HG03139 (cell line): Measurements from ENCODE around the gene SPRN.
"Not testable (repeated sequence)": the region's sequence is repeated elsewhere in the genome, so short reads cannot be mapped to it uniquely, and the experiment has no call there.

Source experiments
- ATAC-seq: cut with Tn5 transposase; IDR thresholded peaks from one replicate; pipeline ENCODE4 v1.9.1; 2021; ENCODE audit not compliant: unreplicated experiment

SPRN gene

GRCh38 chr10:133457100-133457841, 32.8 kb upstream of the SPRN start:
- no peak for ATAC-seq

GRCh38 chr10:133456041-133456951, 31.9 kb upstream of the SPRN start:
- no peak for ATAC-seq

- ATAC-seq, result no peak
Measured at GRCh38 chr10:133455611-133456031, 31.2 kb upstream of the SPRN start.

GRCh38 chr10:133455196-133455595, 30.8 kb upstream of the SPRN start:
- ATAC-seq, result no peak

- ATAC-seq, result no peak
Measured at GRCh38 chr10:133454204-133454893, 29.9 kb upstream of the SPRN start.

- ATAC-seq, result no peak
Measured at GRCh38 chr10:133453516-133454203, 29.2 kb upstream of the SPRN start, which contains the start of gene SCART1. TSS of gene SCART1 (plus strand) at chr10:133453945. CDS start at chr10:133453998, 53 bp downstream.

- no peak for ATAC-seq
Measured at GRCh38 chr10:133452453-133452852, 28.0 kb upstream of the SPRN start.

GRCh38 chr10:133451346-133451745, 26.9 kb upstream of the SPRN start:
- no peak for ATAC-seq

- ATAC-seq, result no peak
Measured at GRCh38 chr10:133448120-133448519, 23.7 kb upstream of the SPRN start.

- ATAC-seq, result no peak
Measured at GRCh38 chr10:133446979-133447378, 22.6 kb upstream of the SPRN start.

GRCh38 chr10:133445751-133446708, 21.6 kb upstream of the SPRN start:
- no peak for ATAC-seq

GRCh38 chr10:133445268-133445732, 20.9 kb upstream of the SPRN start:
- ATAC-seq, result no peak

GRCh38 chr10:133444342-133445267, 20.2 kb upstream of the SPRN start:
- ATAC-seq, result no peak

GRCh38 chr10:133442967-133443924, 18.8 kb upstream of the SPRN start:
- no peak for ATAC-seq

GRCh38 chr10:133442191-133442966, 18.0 kb upstream of the SPRN start:
- no peak for ATAC-seq

GRCh38 chr10:133441780-133442179, 17.4 kb upstream of the SPRN start:
- no peak for ATAC-seq

- ATAC-seq, result not testable (repeated sequence)
Measured at GRCh38 chr10:133441356-133441755, 16.9 kb upstream of the SPRN start.
